Germinal center (tissue), 1 donor: Measurements from ENCODE around the gene BACH2.
"Not testable (repeated sequence)": the region's sequence is repeated elsewhere in the genome, so short reads cannot be mapped to it uniquely, and the experiment has no call there.

Source experiments
- DNase-seq: peaks from one replicate; pipeline ENCODE4 v3.0.0; 2012; ENCODE audit warnings: mixed read lengths, low spot score

The BACH2 gene

GRCh38 chr6:89997456-89998445 is 298.9 kb downstream of the BACH2 start:
- no peak for DNase-seq

GRCh38 chr6:89993411-89993810 is 303.2 kb downstream of the BACH2 start:
- DNase-seq = no peak

DNA sequence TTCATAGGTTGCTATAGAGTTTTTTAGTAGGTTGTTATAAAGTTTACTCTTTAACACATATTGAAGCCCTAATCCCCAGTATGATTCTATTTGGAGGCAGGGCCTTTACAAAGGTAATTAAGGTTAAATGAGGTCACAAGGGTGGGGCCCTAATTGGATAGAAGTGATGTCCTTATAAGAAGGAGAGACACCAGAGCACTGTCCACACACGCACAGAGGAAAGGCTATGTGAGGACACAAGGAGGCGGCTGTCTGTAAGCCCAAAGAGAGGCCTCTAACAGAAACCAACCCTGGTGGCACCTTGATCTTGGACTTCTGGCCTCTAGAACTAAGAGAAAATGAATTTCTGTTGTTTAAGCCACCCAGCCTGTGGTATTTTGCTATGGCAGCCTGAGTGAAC is 303.8 kb downstream of the BACH2 start:
- DNase-seq = no peak

DNA sequence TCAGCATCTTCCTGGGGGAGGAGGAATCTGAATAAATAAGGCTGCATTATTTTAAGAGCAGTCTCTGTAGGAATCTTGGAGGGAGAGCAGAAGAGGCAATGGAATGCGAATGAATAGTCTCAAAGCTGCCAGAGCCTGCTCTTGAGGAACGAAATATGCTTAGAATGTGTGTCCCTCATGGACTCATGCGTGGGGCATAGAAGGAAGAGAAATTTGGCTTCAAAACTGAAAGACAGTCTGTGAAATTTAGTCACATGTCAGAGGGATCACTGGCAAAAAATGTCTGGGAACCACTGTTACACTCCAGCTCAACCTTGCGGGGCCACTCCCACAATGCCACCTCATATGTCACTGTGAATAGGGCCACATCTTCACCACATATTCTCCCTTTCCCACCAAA is 306.9 kb downstream of the BACH2 start:
- DNase-seq = no peak

DNA sequence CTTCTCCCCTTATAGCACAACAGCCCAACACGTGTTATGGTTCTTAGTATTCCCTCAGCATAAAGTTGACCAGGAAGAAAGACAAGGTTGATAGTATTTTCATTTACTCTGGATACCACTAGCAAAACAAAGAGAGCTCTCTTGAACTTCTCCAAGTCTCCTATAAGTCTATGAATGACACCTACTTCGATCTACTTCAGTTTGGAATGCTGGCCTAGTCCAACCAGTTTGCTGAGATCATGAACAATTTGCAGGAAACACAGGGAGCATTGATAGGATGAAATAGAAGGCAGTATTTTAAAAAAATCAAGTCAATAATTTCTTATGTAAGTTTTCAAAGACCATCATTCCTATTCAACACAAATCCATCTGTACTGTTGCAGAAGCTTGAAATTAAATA is 308.8 kb downstream of the BACH2 start:
- DNase-seq = no peak

- no peak for DNase-seq
Observed at GRCh38 chr6:89987140-89987539, 309.5 kb downstream of the BACH2 start.

GRCh38 chr6:89986650-89987074 is 310.0 kb downstream of the BACH2 start:
- DNase-seq = no peak

- DNase-seq = no peak
Observed at GRCh38 chr6:89985751-89986493, 310.7 kb downstream of the BACH2 start.

DNA sequence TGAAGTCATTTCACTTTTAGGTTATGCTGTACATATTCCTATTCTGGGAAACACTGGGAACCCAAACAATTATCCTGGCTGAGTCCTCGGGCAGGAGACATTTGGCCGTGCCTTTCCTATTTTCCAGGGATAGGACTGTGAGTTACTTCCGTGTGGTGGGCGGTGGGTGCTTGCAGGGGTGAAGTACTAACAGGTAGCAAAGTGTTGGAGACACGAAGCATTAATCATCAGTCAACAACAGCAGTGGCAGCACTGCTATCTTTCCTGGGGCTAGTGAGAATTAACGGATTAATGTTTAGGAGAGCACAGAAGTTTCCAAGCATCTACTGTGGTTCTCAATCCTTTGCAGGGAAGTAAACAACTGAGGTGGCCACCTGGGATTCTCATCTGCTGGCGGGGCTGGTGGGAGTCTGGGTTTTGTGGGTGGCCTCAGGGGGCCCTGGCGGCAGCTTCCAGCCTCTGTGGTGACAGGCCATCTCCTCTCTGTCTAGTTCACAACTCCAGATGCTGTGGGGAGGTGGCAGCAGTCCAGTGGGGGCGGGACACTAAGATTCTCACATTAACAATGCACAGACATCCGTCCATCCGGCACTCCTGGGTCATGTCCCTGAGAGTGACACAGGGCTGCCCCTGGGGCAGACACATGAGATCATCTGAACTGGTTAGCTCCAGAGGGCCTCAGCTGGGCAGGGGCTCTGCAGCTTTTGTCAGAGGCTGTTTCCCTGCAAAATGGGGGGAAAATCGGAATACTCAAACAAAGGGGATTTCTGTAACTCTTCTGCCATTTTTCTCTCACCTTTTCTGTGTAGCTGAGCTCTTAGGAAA is 311.5 kb downstream of the BACH2 start:
- no peak for DNase-seq

DNA sequence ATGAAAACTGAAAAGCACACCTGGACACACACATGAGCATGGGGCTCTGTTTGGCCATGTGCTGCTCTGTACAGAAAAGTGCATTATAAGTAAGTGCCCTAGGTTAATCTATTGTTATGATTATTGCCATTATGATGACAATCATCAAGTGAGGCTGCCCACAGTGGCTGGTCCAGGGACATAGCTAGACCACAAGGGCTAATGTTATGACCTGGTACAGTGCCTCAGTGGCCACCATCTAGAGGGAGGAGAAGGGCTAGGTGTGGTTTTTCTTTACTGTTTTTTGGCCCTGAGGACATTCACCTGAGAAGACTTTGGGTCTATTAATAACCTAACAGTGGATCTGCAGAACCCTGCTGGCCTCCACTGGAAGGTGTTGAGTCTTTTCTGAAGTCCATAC is 316.3 kb downstream of the BACH2 start:
- DNase-seq = no peak

DNA sequence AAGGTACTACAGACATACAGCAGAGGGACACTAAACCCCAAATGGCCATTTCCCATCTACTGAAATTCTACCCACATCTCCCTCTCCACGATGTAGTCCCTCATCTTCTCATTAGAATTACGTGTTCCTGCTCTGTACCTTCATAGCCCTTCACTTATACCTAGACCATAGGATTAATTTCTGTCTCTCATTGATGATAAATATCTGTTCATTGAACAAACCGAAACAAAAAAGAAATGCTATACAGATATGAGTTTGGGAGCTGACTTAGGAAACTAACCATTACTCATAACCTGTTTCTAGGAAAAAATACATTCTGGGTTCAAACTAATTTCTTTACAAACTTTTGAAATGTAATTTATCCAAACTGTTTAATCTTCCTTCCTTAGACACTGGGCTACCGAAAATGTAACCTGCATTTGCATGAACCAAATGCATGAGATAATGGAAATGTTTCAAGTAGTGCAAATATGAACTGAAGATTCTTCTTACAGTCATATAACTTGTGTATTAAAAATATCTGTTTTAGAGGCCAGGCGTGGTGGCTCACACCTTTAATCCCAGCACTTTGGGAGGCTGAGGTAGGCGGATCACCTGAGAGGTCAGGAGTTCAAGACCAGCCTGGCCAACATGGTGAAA is 317.0 kb downstream of the BACH2 start:
- no peak for DNase-seq

DNA sequence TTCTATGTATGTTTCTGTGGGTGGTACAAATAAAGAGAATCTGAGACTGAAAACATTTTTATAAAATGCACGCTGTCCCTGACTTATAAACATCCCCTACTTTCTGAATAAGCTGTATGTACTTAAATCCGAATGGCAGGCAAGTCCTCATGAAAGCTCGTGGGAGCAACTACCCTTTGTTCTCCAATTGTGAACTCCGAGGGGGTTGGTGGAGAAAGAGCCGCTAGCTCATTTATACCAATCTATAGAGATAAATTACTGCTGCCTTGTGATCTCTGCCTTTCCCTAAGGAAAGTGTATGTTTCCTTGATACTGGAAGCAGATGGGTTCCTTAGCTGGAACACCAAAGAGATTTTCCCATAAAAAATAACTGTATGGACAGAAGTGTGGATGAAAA is 317.9 kb downstream of the BACH2 start:
- DNase-seq = no peak

GRCh38 chr6:89977808-89978748 is 318.6 kb downstream of the BACH2 start:
- no peak for DNase-seq

- no peak for DNase-seq
Observed at GRCh38 chr6:89976694-89977020, 320.0 kb downstream of the BACH2 start.

GRCh38 chr6:89975991-89976693 is 320.5 kb downstream of the BACH2 start:
- no peak for DNase-seq

GRCh38 chr6:89975366-89975765 is 321.3 kb downstream of the BACH2 start:
- no peak for DNase-seq

DNA sequence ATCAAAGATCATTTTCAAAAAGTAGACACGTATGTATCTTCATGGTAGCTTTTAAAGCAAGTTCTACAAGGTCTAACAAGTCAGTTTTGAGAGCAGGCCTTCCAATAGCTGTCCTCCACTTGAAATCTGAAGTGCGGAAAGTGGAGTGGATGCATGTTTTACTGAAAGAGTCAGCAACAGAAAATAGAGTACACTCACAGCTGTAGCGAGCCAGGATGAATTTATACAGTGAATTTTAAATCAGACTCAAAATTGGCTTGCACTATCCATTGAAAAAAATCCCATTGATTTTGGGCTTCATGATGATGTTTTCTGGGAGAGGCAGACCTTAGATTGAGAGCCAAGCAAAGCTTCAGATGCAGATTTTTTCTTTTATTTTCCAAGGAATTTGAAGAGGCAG is 321.8 kb downstream of the BACH2 start:
- DNase-seq = no peak

DNA sequence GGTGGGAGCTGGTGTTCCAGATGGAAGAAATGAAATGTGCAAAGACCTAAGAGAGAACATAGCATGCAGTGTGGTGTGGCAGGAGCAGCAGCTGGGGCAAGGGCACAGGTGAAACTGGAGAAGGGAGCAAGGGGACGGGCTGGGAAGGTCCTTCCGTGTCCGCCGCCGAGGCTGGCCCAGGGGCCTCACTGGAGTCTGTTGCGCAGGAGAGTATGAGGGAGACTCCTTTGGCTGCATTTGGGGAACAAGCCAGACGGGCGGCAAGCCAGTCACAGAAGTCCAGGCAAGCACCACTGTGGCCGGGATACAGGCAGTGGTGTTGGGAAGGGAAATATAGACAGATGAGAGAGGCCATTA is 324.6 kb downstream of the BACH2 start:
- no peak for DNase-seq

DNA sequence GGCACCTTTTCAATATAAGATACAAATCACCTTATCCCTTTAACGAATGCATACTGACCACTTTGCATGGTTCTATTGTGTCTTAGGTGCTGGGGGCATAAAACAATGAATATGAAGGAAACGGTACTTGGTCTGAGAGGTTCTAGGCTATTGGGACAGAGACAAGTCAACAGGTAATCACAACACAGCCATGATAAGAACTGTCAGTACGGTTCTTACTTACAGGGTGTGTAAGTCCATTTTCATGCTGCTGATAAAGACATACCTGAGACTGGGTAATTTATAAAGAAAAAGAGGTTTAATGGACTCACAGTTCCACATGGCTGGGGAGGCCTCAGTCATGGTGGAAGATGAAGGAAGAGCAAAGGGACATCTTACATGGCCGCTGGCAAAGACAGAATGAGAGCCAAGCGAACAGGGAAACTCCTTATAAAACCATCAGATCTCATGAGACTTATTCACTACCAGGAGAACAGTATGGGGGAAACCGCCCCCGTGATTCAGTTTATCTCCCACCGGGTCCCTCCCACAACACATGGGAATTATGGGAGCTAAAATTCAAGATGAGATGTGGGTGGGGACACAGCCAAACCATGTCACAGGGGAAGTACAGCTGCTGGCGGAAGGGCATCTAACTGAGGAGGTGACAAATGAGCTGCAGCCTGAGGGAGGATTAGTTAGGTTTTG is 325.2 kb downstream of the BACH2 start:
- not testable (repeated sequence) for DNase-seq
